ENCODE data around the gene SLC26A1.
"Not testable (repeated sequence)": the region's sequence is repeated elsewhere in the genome, so short reads cannot be mapped to it uniquely, and the experiment has no call there.

Gene SLC26A1

GRCh38 chr4:1012034-1012739 lies 19.0 kb upstream of the SLC26A1 start:
- DNase-seq = no peak

GRCh38 chr4:1011666-1012033 lies 18.4 kb upstream of the SLC26A1 start:
- DNase-seq = no peak

GRCh38 chr4:1011022-1011665 lies 17.9 kb upstream of the SLC26A1 start, which contains the start of gene FGFRL1:
Gene FGFRL1, plus strand, starts transcription at chr4:1011626. Its CDS starts 860 bp downstream, at chr4:1012486.
- no peak for DNase-seq

GRCh38 chr4:1010395-1011021 lies 17.3 kb upstream of the SLC26A1 start:
- DNase-seq = no peak

- DNase-seq = no peak
Observed at GRCh38 chr4:1009542-1010394, 16.6 kb upstream of the SLC26A1 start.

GRCh38 chr4:1008840-1009541 lies 15.8 kb upstream of the SLC26A1 start:
- no peak for DNase-seq

- DNase-seq = no peak
Observed at GRCh38 chr4:1006856-1007255, 13.7 kb upstream of the SLC26A1 start.

GRCh38 chr4:1004557-1005485 lies 11.6 kb upstream of the SLC26A1 start:
- no peak for DNase-seq

GRCh38 chr4:1004071-1004418 lies 10.8 kb upstream of the SLC26A1 start:
- no peak for DNase-seq

GRCh38 chr4:1003271-1004070 lies 10.3 kb upstream of the SLC26A1 start:
- DNase-seq = no peak

GRCh38 chr4:1002631-1003251 lies 9.5 kb upstream of the SLC26A1 start:
- DNase-seq = no peak

- no peak for DNase-seq
Observed at GRCh38 chr4:1002131-1002630, 9.0 kb upstream of the SLC26A1 start.

- DNase-seq = no peak
Observed at GRCh38 chr4:1001561-1002130, 8.4 kb upstream of the SLC26A1 start.

- no peak for DNase-seq
Observed at GRCh38 chr4:1000686-1001260, 7.6 kb upstream of the SLC26A1 start.

- DNase-seq = no peak
Observed at GRCh38 chr4:999882-1000425, 6.8 kb upstream of the SLC26A1 start.

- DNase-seq = not testable (repeated sequence)
Observed at GRCh38 chr4:999240-999863, 6.1 kb upstream of the SLC26A1 start.

GRCh38 chr4:998096-998691 lies 5.0 kb upstream of the SLC26A1 start:
- DNase-seq = no peak

All from NCI-H187 (cell line).